ENCODE results near the gene PIP4K2A.
"Not testable (repeated sequence)": the region's sequence is repeated elsewhere in the genome, so short reads cannot be mapped to it uniquely, and the experiment has no call there.

PIP4K2A gene

DNA sequence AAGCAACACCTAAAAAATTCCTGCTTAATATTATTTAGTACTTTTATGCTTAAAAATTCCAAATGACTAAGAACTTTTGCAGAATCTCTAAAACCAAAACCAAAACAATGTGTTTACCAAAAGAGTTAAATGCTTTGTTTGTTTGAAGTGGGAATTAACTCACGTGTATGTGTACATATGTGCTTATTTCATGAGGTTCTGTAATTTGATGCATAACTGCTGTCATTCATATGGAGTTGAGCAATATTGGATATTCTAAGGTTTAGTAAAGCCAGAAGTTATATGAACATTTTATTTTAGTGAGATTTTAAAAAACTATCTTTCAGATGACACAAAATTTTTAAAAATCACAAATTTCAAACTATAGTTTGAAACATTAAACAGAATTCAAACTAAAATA, 157.1 kb downstream of the PIP4K2A start:
- no peak for DNase-seq

DNA sequence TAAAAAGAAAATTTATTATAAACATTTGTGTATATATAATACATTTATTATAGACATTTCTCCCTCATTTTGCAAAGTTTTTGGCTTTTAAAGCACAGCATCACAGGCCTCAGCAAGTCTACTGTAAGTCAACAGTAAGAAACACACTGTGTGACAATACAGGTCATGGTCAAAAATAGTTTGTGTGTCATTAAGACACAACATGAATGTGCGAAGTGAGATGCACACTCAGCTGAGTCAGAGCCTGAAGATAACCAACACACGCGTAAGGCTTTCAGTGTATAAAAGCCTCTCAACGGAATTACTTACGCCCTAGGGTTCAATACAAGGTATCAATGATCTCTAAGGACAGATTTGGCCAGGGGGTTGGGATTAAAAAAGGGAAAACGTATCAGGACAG, 157.6 kb downstream of the PIP4K2A start:
- DNase-seq: no peak

DNA sequence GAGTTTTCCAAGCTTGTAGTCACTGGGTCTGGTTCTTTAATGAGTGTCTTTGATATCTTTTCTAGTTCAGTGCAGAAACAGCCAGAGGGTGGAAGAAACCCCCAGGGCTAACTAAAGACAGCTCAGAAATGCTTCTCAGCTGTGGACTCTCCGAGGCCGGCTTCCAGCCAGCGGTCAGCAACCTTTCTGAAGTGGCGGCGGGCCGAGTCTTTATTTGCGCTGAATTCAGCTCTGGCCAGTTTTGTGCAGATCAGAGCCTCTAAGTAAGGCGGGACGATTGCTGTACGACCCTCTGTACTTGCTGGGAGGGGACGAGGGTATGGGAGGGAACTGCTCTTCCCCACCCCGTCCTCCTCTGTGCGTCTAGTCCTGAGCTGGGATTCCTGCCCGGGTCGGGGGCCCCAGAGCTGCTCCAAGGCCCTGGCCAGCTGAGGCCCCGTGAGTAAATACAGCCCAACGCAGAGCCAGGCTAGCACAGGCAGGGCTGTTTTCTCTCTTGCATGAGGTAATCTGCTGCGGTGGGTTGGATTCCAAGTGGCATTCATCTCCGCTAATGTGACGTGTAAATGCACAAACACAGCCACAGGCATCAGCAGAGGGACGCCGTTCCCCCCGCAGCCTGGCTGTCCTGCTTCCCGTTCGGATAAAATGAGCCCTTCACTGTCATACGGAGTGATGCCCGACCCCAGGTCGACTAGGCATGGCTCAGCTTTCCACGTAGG, 159.8 kb downstream of the PIP4K2A start:
- peak in 52 of 56 donors; percentile 12 to 93 (median 62) for DNase-seq

DNA sequence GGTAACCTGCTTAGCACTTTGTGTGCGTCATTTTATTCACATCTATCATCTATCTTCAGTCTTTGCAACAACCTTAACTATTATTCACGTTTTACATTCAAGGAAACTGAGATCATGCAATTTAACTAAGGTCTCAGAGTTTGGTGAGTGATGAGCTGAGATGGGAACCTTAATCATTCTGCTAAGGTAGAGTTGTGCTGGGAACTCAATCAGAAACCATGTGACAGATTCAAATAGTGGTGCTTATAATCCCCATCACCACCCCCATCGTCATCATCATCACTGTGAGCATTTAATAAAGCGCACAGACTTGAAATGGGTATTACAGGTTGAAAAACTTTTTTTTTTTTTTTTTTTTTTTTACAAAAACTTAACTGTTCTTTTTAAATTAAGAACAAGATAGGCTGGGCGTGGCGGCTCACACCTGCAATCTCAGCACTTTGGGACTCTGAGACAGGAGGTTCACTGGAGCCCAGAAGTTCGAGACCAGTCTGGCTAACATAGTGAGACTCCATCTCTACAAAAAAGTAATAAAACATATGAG, 160.9 kb downstream of the PIP4K2A start:
- DNase-seq: no peak

DNA sequence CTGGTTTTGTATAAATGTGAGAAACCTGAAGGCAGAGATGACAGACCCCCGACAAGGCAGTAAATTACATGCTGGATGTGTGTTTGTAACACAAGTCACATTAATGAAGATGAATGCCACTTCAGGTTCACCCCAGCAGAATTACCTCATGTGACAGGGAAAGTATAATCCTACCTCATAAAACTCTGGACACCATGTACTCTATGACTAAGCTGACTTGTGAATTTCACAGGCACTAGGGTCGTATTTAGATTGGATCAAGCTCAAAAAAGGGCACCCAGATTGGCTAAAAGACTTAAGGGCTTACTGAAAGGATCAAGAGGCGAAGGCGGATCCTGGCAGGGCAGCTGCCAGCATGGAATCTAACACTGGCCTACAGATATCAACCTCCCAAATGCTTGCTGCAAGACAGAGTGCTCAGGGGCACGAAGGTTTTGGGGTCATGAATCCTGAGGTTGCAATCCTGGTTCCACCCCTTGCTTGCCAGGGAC, 161.4 kb downstream of the PIP4K2A start:
- no peak for DNase-seq

DNA sequence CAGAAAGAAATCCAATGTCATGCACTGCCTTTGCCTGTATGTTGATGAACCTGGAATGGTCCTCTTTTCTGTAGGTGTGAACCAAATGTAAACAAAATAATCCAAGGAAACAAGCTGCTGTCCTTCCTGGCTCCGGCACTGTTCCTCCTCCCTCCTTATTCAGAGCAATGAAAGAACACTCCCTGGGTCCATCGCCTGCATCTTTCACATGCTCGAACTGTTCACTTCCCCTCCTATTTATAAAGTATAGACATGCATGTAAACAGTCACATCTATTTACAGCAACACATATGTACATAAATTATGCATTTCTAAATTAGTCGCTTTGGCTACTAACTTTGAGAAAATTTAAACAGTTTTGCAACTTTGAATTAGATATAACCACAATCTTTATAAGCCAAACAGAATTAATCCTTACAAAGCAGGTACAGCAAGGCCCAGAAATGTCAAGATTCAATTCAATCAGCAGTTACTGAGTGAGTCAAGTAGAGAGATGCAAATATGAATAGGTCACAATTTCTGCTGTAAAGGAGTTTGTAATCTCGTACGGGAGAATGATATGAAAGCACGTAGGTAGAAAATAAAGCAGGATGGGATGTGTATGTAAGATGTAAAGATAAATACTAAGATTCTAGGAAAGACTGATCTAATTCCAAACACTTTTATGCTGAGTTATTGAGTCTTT, 162.6 kb downstream of the PIP4K2A start:
- no peak for DNase-seq

DNA sequence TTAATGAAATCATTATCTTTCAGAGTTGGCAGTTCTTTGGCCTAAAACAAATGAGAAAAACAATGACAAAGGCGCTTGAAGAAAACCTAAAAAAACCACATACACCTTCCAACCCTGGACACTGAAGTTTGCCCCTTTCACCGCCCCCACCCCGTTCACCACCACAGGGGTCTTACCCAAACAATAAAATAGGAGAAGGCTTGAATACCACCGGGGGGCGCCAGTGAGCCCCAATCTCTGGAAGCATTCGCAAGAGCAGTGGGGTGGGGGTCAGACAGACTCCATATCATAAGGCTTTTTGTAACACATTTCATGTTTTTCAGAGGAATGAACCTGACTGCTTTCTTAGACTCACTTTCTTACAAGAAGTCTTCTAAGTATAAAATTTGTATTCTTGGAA, 163.6 kb downstream of the PIP4K2A start:
- DNase-seq: peak in 21 of 56 donors; percentile 11 to 71 (median 22)

DNA sequence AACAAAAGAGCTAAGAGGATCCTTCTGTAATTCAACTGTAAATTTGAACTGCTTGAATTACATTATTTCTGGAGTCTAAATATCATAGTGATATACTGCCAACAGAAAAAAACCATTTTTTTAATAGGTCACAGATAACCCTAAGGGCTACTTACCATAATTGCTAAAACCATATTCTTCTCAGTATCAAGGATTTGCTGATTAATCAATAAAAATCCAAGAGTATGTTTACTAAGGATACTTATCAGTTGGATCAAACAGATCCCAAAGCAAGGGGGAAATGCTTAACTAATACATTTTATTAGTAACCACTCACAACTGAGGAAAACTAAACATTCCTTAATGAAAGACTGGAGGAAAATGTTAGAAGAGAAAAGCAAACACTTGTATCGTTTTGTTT, 166.0 kb downstream of the PIP4K2A start:
- DNase-seq: no peak

DNA sequence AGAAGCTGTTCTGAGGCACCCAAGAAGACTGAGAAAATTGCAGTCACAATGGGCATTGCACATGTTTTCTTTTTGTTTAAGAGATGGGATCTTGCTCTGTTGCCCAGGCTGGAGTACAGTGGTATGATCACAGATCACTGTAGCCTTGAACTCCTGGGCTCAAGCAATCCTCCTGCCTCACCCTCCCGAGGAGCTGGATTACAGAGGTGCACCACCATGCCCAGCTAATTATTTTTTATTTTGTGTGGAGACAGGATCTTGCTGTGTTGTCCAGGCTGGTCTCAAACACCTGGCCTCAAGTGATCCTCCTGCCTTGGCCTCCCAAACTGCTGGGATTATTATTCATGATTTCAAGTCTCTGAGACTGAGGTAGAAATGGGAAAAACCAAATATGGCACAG, 168.7 kb downstream of the PIP4K2A start:
- no peak for DNase-seq

DNA sequence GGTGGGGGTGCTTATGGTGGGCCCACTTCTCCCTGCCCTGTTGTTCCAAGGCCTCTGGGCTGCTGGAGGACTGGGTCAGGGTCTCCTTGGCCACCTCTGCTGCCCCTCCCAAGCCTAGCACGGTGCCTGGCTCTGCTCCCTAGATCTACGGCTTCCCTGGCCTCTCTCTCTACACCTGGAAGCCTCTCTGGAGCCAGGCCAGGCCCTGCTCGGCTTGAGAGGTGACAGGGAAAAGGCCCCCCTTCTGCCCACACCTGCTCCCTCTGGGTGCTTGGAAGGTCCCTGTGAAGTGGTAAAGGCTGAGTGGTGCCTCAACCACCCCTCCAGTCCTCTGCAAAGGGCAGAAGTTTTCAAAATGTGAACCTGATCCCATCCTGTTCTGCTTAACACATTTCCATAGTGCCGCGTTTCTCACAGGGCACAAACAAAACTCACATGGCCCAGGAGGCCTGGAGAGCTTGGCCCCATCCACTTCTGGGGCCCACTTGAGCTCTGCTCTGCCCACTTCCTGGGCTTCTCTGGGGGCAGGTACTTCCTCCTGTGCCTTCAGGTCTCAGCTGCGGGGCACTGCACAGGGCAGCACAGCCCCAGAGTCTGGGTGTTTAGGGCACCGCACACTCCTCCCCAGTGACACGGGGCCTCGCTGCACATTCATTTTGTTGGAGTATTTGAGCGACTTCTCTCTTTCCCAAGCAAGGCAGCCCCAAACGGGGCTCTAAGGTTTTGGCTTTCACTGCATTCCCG, 169.9 kb downstream of the PIP4K2A start:
- no peak for DNase-seq

DNA sequence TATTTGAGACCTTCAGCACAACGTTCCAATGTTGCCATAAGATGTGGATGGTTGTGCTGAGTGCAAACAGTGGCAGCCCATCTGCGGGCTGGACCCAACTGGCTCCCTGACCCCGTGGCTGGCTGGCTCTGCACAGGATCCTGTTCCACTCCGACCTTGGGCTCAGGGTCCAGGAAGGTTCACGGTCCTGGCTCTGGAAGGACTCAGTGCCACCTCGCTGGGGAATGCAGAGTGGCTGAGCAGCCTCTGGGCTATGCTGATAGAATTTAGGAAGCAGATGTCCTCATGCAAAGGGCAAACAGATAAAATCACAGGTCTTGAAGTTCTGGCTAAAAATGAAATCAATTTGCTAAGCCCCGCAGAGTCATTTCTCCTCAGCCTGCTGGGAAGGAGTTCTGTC, 171.6 kb downstream of the PIP4K2A start:
- DNase-seq: no peak

DNA sequence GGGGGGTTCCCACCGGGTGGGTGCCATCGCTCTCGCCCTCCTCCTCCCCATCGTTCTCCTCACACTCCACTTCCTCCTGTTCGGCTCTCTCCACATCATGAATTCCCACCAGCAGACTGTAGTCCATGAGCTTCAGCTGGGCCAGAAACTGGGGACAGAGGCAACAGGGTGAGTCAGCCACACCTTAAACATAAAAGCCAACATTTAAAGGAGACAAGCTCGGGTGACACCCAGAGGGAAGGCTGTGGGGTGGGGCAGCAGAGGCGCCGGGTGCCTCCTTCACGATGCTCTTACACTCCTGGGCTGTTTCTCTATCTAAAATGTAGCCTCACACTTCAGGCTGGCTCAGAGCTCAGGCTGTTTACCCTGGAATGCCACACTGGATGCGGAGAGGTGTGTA, 172.5 kb downstream of the PIP4K2A start:
- DNase-seq: no peak

DNA sequence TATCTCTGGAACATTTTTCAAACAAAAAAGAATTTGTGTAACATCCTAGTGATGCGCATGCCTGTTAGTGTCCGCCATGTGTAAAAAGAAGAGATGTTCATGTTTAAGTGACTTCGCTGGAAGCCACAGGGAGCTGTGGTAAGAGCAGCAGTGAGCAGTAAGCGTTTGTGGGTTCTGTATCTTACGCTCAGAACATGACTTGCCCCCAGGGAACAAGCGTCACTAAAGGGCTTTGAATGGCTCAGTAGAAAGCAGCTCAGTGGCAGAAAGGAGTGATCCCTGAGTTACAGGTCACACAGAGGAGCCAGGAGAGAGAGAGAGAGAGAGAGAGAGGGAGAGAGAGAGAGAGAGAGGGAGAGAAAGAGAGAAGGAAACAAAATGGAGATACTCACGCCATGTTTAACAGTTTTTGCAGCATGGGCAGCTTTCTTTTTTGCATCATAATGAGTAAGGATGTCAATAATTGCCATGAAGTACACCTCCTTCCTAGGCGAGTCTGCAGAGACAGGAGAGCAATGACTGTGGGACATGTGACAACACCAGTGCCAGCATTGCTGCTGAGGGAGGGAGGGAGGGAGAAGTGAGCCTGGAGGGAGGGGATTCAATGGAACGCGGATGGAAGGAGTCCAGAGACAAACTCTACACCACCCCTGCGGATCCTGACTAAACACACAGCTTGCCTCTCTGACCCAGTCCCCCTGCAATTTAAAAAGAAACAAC, 174.6 kb downstream of the PIP4K2A start:
- no peak for DNase-seq

DNA sequence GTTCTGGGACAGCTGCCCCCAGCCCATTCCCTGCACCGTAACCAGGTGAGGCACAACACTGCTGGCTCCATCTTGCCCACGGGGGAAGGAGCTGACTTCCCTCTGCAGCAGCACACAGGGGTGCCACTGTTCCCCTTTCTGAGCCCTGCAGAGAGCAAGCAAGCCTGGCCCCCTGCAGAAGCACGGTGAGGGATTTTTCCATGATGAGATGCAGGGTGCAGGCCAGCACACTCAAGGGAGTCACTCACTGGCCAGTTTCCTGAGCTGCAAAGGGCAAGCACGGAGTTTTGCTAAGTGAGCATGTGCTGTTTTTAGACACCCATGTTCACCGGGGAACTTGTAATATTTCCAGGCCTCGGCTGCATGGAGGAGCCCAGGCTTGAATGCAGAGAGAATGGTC, 176.6 kb downstream of the PIP4K2A start:
- DNase-seq: peak in 1 of 56 donors; percentile 25

DNA sequence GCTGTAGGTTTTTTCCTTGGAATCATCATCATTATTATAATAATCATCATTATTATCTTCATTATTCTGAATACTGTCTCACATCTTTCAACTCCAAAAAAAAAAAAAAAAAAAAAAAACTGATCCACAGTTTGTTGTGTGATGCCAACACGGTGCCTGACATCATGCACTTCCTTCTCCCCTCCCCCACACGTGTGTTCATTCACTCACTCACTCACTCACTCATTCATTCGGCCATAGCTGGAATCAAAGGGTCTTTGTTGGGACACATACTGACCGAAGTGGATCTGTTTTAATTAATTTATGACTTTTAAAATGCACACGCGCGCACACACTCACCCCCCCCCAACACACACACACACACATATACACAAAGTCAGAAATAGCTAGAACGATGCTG, 177.8 kb downstream of the PIP4K2A start:
- DNase-seq: peak in 22 of 56 donors; percentile 13 to 60 (median 34)

DNA sequence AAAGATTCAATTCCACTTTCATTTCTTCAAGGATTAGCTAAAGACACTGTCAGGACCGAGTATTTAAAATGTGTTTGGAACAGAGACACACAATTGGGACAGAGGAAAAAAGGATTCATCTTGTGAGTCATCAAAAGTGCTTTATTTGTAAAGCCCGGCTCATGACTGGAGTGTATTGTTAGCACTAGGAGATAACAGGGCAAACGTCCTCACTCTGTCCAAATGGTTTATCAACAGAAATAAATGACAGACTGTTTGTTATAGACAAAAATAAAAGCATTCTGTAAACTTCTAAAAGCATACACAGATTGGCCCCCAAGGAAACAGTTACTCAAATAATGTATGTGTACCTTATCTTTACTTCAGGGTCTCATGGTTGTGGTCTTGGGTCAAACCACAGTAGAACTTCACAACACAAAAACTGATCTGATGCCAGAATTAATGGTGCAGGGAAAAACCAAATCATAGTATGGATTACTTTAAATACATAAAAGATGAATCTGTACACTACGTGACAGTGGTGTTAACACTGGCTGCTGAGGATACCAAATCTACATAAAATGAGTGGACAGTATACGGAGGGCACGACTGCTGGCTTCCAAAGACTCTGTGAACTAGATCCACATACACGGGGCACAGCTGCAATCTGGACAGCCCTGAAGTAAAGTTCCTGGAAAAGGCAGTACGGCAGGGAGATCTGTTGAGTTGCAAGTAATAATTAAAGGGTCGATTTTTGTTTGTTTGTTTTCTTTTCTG, 179.4 kb downstream of the PIP4K2A start:
- no peak for DNase-seq

DNA sequence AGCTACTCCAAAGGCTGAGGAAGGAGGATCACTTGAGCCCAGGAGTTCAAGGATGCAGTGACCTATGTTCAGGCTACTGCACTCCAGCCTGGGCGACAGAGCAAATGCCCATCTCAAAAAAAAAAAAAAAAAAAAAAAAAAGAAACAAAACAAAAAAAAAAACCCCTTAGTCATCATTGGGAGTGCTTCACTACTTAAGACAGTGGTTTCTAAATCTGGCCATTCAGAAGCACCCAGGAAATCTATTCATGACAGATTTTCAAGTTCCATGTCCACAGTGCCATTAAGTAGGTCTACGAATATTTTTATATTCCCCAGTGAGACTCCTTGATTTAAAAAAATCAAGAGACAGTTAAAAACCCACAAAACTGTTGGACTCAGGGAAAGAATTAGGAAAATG, 182.9 kb downstream of the PIP4K2A start:
- no peak for DNase-seq

DNA sequence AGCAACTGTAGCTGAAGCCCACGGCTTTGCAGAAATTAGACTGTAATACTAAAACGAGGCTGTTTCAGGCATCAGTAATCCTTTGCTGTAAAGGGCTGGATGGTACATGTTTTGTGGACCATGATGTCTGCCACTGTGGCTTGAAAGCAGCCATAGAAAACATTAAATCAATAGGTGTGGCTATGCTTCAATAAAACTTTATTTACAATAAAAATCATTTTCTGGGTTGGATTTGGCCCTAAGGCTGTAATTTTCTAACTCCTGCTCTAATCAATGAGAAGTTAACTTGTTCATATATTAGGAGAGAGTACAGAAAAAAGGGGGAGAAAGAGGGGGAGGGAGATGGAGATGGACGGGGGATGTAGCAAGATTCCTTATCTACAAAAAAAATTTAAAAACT, 183.4 kb downstream of the PIP4K2A start:
- DNase-seq: no peak

DNA sequence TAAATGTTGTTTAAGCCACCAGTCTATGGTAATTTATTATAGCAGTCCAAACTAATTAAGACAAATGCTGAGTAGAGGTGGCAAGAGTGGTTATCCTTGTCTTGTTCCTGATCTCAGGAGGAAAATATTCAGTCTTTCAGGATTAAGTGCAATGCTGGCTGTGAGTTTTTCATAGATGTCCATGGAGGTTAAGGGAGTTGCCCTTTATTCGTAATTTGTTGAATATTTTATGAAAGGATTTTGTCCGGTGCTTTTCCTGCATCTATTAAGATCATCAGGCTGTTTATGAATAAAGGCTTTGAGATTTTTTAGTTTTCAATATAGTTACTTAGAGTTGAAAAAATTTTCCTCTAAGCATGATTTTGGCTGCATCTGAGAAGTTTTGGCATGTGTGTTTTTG, 186.9 kb downstream of the PIP4K2A start:
- DNase-seq: no peak

DNA sequence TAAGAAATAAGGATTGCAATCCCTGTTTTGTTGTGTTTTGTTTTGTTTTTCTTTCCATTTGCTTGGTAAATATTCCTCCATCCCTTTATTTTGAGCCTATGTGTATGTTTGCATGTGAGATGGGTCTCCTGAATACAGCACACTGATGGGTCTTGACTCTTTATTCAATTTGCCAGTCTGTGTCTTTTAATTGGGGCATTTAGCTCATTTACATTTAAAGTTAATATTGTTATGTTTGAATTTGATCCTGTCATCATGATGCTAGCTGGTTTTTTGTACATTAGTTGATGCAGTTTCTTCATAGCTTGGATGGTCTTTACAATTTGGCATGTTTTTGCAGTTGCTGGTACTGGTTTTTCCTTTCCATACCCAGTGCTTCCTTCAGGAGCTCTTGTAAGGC, 190.0 kb downstream of the PIP4K2A start:
- DNase-seq: not testable (repeated sequence)

DNA sequence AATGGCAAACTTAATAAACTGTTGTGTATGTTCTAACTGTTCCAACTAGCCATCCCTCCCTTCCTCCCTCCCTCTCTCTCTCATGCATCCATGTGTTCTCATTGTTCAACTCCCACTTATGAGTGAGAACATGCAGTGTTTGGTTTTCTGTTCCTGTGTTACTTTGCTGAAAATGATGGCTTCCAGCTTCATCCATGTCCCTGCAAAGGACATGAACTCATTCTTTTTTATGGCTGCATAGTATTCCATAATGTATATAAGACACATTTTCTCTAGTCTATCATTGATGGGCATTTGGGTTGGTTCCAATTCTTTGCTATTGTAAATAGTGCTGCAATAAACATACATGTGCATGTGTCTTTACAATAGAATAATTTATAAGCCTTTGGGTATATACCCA, 193.7 kb downstream of the PIP4K2A start:
- not testable (repeated sequence) for DNase-seq

Measured in nucleus accumbens (tissue), 56 donors.